Activated CD4-positive, alpha-beta memory T cell treated with anti-CD3 and anti-CD28 coated beads for 36 hours (primary cell): Measurements from ENCODE around the gene CYB5RL. TPM values are rescaled to one million over a fixed set of nuclear protein-coding genes. Genes with fewer than 3 reads are reported as not detected.
"Not testable (repeated sequence)": the region's sequence is repeated elsewhere in the genome, so short reads cannot be mapped to it uniquely, and the experiment has no call there.

Experiments used
- CTCF ChIA-PET: fragments of 350-600 bp; sonication (Branson Sonifier 250); formaldehyde crosslinking; loops from one replicate; lab custom pipeline; 2021; ENCODE audit warnings: antibody characterized with exemption, inconsistent platforms; lab: Charles Lee
- POLR2A ChIA-PET: fragments of 350-600 bp; sonication (Branson Sonifier 250); formaldehyde crosslinking; loops from one replicate; lab custom pipeline; 2021; ENCODE audit warnings: antibody characterized with exemption; lab: Charles Lee
- DNase-seq: peaks from one replicate; pipeline ENCODE4 v3.0.0-alpha.2; 2020
- H3K27ac Mint-ChIP-seq: one replicate; pipeline ENCODE4 v1.8.0; 2021; ENCODE audit warnings: mixed read lengths
- H3K27me3 Mint-ChIP-seq: one replicate; pipeline ENCODE4 v1.8.0; 2021; ENCODE audit warnings: mixed read lengths
- H3K36me3 Mint-ChIP-seq: one replicate; pipeline ENCODE4 v1.8.0; 2021; ENCODE audit warnings: mixed read lengths
- H3K4me1 Mint-ChIP-seq: one replicate; pipeline ENCODE4 v1.8.0; 2021; ENCODE audit warnings: low read depth, mixed read lengths
- H3K4me3 Mint-ChIP-seq: one replicate; pipeline ENCODE4 v1.8.0; 2021; ENCODE audit warnings: mild to moderate bottlenecking, mixed read lengths
- H3K9me3 Mint-ChIP-seq: one replicate; pipeline ENCODE4 v1.8.0; 2021; ENCODE audit warnings: mixed read lengths
- intact Hi-C: fragments of 100-400 bp; cut with micrococcal nuclease; formaldehyde crosslinking; loops from one replicate; pipeline ENCODE4 v1.15.1; 2023
- total RNA-seq, 2 experiments: library from RNA; stranded (reverse); gene quantifications; one replicate each; pipeline ENCODE4 v1.2.3, GENCODE V29; 2021

The CYB5RL gene
- total RNA-seq, 2 experiments from 2014 or later = 12.8 to 13.0 TPM

DNA sequence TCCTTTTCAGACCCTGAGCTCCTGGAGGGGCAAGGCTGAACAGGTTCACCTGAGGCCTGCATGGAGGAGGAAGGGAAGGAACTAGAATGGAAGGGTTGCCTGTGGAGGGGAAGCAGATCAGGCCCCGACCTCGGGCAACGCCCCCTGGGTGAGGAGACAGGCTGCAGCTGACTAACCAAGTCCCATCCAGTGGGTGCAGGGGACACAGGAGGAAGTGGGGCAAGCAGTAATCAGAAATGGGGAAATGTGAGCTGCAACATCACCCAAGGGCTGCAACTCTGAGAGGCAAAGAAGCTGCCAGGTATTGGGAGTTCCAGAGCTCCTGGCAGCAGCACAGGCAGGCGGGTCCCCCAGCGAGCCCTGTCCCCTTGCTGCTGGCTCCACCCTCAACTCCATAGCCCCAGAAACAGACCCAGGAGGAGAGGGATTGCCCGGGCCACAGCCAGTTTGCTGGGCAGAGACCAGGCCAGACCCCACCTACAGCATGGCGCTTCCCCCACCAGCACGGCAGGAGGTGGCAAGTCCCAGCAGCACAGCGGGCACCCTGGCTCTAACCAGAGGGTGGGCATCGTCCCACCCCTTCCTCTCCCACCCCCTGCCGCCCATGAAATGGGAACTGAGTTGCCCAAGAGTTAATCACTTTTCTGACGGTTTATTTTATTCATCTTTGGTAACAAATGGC lies 38.7 kb upstream of the CYB5RL start:
- Mint-ChIP-seq H3K9me3 (no peaks in the 10 kb centered on the region), H3K36me3 (peaks cover 24% of the 10 kb centered on the region), H3K27ac (no peak overlapping the region), H3K4me3 (no peak overlapping the region), H3K27me3 (no peaks in the 10 kb centered on the region), H3K4me1 (no peaks in the 10 kb centered on the region)
- DNase-seq = no peak
- intact Hi-C loops = no loop called here
- CTCF ChIA-PET = no interaction called here
- POLR2A ChIA-PET = interaction anchor here (0.6 kb wide), 1 partner anchor 506 kb away, joined by 3 read pairs; no protein-coding TSS in a partner anchor

DNA sequence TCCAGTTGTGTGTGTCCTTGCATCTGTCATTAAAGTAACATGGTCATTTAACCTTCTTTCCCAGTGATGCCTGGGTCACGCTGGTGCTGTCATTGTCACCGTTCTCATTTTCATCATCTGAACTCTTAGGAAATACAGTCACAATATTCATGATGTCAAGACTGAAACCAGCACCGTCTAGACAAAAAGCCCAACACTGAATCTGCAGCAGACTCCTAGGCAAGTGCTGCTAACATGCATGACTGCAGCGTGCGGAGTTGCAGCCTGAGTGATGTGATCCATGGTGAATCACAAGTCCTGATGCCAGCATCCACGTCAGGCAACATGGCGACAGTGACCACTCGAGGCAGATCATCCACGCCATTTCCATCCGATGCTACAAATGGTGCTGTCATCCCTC lies 37.8 kb upstream of the CYB5RL start:
- no peak overlapping the region for H3K4me3 Mint-ChIP-seq
- H3K36me3 Mint-ChIP-seq = peaks cover 24% of the 10 kb centered on the region
- no peak overlapping the region for H3K27ac Mint-ChIP-seq
- ChIA-PET POLR2A (no interaction called here), CTCF (no interaction called here)
- H3K27me3 Mint-ChIP-seq = no peaks in the 10 kb centered on the region
- H3K4me1 Mint-ChIP-seq = no peaks in the 10 kb centered on the region
- H3K9me3 Mint-ChIP-seq = no peaks in the 10 kb centered on the region
- no peak for DNase-seq
- intact Hi-C loops = no loop called here

DNA sequence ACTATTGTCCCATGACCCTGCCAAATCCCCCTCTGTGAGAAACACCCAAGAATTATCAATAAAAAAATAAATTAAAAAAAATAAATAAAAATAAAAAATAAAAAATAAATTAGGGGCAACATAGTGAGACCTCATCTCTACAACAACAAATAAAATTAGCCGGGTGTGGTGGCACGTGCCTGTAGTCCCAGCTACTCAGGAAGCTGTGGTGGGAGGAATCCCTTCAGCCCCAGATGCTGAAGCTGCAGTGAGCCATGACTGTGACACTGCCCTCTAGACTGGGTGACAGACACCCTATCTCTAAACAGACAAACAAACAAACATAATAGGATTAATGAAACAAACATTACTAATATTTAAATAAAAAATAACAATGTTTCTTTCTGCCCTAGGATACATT lies 34.5 kb upstream of the CYB5RL start:
- Mint-ChIP-seq H3K27me3 (no peaks in the 10 kb centered on the region), H3K4me3 (no peak overlapping the region), H3K9me3 (no peaks in the 10 kb centered on the region), H3K36me3 (peaks cover 25% of the 10 kb centered on the region), H3K4me1 (peaks cover 22% of the 10 kb centered on the region), H3K27ac (no peak overlapping the region)
- ChIA-PET POLR2A (no interaction called here), CTCF (no interaction called here)
- intact Hi-C loops = loop anchor here (5.0 kb wide), 2 partner anchors 253 to 483 kb away; partner anchors contain the start of gene TTC4
- no peak for DNase-seq

DNA sequence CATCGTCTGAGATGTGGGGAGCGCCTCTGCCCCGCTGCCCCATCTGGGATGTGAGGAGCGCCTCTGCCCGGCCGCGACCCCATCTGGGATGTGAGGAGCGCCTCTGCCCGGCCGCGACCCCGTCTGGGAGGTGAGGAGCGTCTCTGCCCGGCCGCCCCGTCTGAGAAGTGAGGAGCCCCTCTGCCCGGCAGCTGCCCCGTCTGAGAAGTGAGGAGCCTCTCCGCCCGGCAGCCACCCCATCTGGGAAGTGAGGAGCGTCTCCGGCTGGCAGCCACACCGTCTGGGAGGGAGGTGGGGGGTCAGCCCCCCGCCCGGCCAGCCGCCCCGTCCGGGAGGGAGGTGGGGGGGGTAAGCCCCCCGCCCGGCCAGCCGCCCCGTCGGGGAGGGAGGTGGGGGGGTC lies 33.4 kb upstream of the CYB5RL start:
- H3K4me3 Mint-ChIP-seq, H3K9me3 Mint-ChIP-seq, H3K27me3 Mint-ChIP-seq, H3K27ac Mint-ChIP-seq, DNase-seq, POLR2A ChIA-PET, CTCF ChIA-PET: not testable (repeated sequence)
- Mint-ChIP-seq H3K36me3 (peaks cover 24% of the 10 kb centered on the region), H3K4me1 (peaks cover 27% of the 10 kb centered on the region)
- intact Hi-C loops = loop anchor here (5.0 kb wide), 2 partner anchors 254 to 484 kb away; partner anchors contain the start of gene TTC4

- Mint-ChIP-seq H3K4me1 (peaks cover 39% of the 10 kb centered on the region), H3K4me3 (peak overlapping the region; percentile 1), H3K36me3 (peaks cover 16% of the 10 kb centered on the region), H3K27ac (peak overlapping the region; percentile 36), H3K9me3 (no peaks in the 10 kb centered on the region), H3K27me3 (no peaks in the 10 kb centered on the region)
- POLR2A ChIA-PET = interaction anchor here (0.7 to 3.3 kb wide), 3 partner anchors 12 to 30 kb away, joined by 3 to 11 read pairs (median 4); partner anchors contain the start of gene MRPL37
- intact Hi-C loops = loop anchor here (2.0 to 5.0 kb wide), 5 partner anchors 30 to 487 kb away; partner anchors contain the start of genes CYB5RL, MRPL37, SSBP3 and TTC4
- CTCF ChIA-PET = interaction anchor here (1.9 kb wide), 1 partner anchor 259 kb away, joined by 6 read pairs; no protein-coding TSS in a partner anchor
- peak; percentile 87 for DNase-seq
Measured at GRCh38 chr1:54230507-54231339, 30.9 kb upstream of the CYB5RL start.

- intact Hi-C loops = no loop called here
- H3K4me3 Mint-ChIP-seq = no peak overlapping the region
- POLR2A ChIA-PET = interaction anchor here (0.6 to 3.3 kb wide), 4 partner anchors 10 to 260 kb away, joined by 3 to 11 read pairs (median 4); no protein-coding TSS in a partner anchor
- DNase-seq = peak; percentile 62
- H3K27ac Mint-ChIP-seq = peak overlapping the region; percentile 11
- H3K9me3 Mint-ChIP-seq = no peaks in the 10 kb centered on the region
- H3K27me3 Mint-ChIP-seq = no peaks in the 10 kb centered on the region
- peaks cover 19% of the 10 kb centered on the region for H3K36me3 Mint-ChIP-seq
- peaks cover 39% of the 10 kb centered on the region for H3K4me1 Mint-ChIP-seq
- CTCF ChIA-PET = interaction anchor here (1.0 to 1.9 kb wide), 2 partner anchors 258 to 260 kb away, joined by 3 to 6 read pairs; no protein-coding TSS in a partner anchor
Measured at GRCh38 chr1:54229281-54229891, 29.6 kb upstream of the CYB5RL start.

- CTCF ChIA-PET = interaction anchor here (2.3 kb wide), 1 partner anchor 261 kb away, joined by 6 read pairs; no protein-coding TSS in a partner anchor
- Mint-ChIP-seq H3K4me3 (no peak overlapping the region), H3K27me3 (no peaks in the 10 kb centered on the region), H3K27ac (no peak overlapping the region), H3K9me3 (no peaks in the 10 kb centered on the region), H3K36me3 (peaks cover 20% of the 10 kb centered on the region), H3K4me1 (peaks cover 39% of the 10 kb centered on the region)
- DNase-seq = no peak
- intact Hi-C loops = no loop called here
- POLR2A ChIA-PET = interaction anchor here (1.1 to 3.3 kb wide), 2 partner anchors 10 to 261 kb away, joined by 3 to 11 read pairs; no protein-coding TSS in a partner anchor
Measured at GRCh38 chr1:54228638-54229079, 28.8 kb upstream of the CYB5RL start.

DNA sequence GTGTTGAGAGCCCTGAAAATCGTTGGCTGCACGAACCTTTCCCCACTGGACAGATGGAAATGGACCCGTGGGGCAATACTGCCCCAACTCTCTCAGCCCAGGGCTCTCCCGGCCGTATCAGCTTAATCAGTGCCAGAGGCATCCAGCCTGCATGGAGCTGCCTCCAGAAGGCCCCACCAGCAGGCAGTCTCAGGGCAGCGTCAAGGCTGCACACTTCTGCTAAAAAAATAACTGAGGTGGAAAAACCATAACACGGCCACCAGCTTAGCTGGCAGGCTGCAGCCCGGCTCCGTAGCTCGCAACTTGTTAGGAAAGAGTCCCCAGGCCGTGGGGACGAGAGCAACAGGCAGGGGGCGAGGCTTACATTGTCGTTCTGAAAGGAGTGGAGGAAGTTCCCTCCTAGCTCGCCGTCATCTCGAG lies 28.1 kb upstream of the CYB5RL start:
- Mint-ChIP-seq H3K27ac (no peak overlapping the region), H3K27me3 (no peaks in the 10 kb centered on the region), H3K4me3 (no peak overlapping the region), H3K4me1 (peaks cover 39% of the 10 kb centered on the region), H3K36me3 (peaks cover 20% of the 10 kb centered on the region), H3K9me3 (no peaks in the 10 kb centered on the region)
- POLR2A ChIA-PET = interaction anchor here (0.7 kb wide), 1 partner anchor 179 kb away, joined by 3 read pairs; no protein-coding TSS in a partner anchor
- no peak for DNase-seq
- CTCF ChIA-PET = interaction anchor here (0.5 to 2.3 kb wide), 3 partner anchors 259 to 596 kb away, joined by 3 to 6 read pairs (median 3); no protein-coding TSS in a partner anchor
- intact Hi-C loops = no loop called here

GRCh38 chr1:54227091-54227602 lies 27.3 kb upstream of the CYB5RL start:
- peaks cover 39% of the 10 kb centered on the region for H3K4me1 Mint-ChIP-seq
- intact Hi-C loops = no loop called here
- POLR2A ChIA-PET = no interaction called here
- peak overlapping the region; percentile 33 for H3K27ac Mint-ChIP-seq
- CTCF ChIA-PET = interaction anchor here (0.6 to 2.3 kb wide), 3 partner anchors 119 to 262 kb away, joined by 3 to 6 read pairs (median 5); no protein-coding TSS in a partner anchor
- DNase-seq = peak; percentile 27
- no peak overlapping the region for H3K4me3 Mint-ChIP-seq
- H3K9me3 Mint-ChIP-seq = no peaks in the 10 kb centered on the region
- H3K27me3 Mint-ChIP-seq = no peaks in the 10 kb centered on the region
- H3K36me3 Mint-ChIP-seq = peaks cover 20% of the 10 kb centered on the region

- H3K27ac Mint-ChIP-seq = no peak overlapping the region
- intact Hi-C loops = no loop called here
- ChIA-PET POLR2A (no interaction called here), CTCF (no interaction called here)
- H3K36me3 Mint-ChIP-seq = peaks cover 24% of the 10 kb centered on the region
- H3K4me3 Mint-ChIP-seq = no peak overlapping the region
- no peaks in the 10 kb centered on the region for H3K27me3 Mint-ChIP-seq
- no peaks in the 10 kb centered on the region for H3K9me3 Mint-ChIP-seq
- DNase-seq = no peak
- H3K4me1 Mint-ChIP-seq = peaks cover 33% of the 10 kb centered on the region
Measured at GRCh38 chr1:54225986-54226559, 26.2 kb upstream of the CYB5RL start.

DNA sequence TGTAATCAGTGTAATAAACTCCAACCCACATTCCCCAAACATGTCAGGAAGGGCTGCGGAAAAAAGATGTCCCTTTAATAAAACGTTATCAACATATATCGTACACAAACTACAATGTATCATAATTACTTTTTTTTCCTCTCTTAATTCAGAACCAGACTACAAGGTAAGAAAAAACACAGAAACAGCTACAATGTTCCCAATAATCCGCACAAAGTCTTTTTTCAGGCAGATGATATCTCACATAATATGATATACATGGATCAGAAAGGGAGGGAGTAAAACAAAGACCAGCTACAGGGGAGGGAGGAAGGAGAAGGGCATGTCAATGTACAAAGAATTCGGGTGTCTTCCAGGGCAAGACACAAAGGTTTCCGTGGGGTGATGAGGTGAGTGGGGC lies 25.5 kb upstream of the CYB5RL start:
- intact Hi-C loops = no loop called here
- DNase-seq = no peak
- H3K27me3 Mint-ChIP-seq = no peaks in the 10 kb centered on the region
- no peak overlapping the region for H3K4me3 Mint-ChIP-seq
- POLR2A ChIA-PET = no interaction called here
- no peaks in the 10 kb centered on the region for H3K9me3 Mint-ChIP-seq
- H3K27ac Mint-ChIP-seq = no peak overlapping the region
- peaks cover 24% of the 10 kb centered on the region for H3K36me3 Mint-ChIP-seq
- peaks cover 26% of the 10 kb centered on the region for H3K4me1 Mint-ChIP-seq
- CTCF ChIA-PET = no interaction called here
